ENCODE measurements around the gene CBFA2T2.

Gene CBFA2T2

DNA sequence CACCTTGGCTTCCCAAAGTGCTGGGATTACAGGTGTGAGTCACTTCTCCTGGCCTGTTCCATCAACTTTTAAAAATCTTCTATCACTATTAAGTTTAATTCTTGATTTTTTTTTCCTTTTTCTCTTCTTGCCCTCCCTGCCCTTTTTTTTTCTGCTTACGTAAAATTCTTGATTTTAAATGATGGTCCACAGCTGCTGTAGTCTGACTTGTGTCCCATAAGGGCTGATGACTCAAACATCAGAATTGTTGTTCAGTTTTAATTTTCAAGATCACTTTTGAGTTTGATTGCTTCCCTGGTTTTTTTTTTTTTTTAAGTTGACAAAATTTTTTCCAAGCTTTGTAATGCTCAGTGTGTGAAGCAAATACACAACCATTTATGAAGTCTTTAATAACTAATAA, 61.9 kb downstream of the CBFA2T2 start:
- Histone ChIP-seq H3K27ac (ENCODE audit: low read length) (no peak overlapping the region), H4K20me1 (ENCODE audit: insufficient read depth, low read length) (no peaks in the 10 kb centered on the region; the same call in 1 of the 2 replicates), H3K9ac (ENCODE audit: low read depth, low read length) (no peak overlapping the region), H3K27me3 (ENCODE audit: insufficient read depth, low read length, poor library complexity) (no peaks in the 10 kb centered on the region), H3K4me1 (ENCODE audit: insufficient read depth, low read length) (peaks cover 11% of the 10 kb centered on the region), H3K36me3 (ENCODE audit: insufficient read depth, low read length) (peaks cover 7% of the 10 kb centered on the region; the same call in 1 of the 2 replicates), H3K4me2 (ENCODE audit: insufficient read depth, low read length) (no peak overlapping the region), H3K79me2 (ENCODE audit: insufficient read depth, low read length) (peaks cover 13% of the 10 kb centered on the region), H2AFZ (ENCODE audit: low read depth, low read length) (no peak overlapping the region), H3K9me3 (ENCODE audit: insufficient read depth, low read length, severe bottlenecking) (no peaks in the 10 kb centered on the region), H3K4me3 (ENCODE audit: low read depth in 1 of 2, low read length in 2 of 2) (no peak overlapping the region)
- ATAC-seq (ENCODE audit: insufficient read depth, low read depth) (no peak), DNase-seq (no peak)
- TF ChIP-seq, protein P1, sequence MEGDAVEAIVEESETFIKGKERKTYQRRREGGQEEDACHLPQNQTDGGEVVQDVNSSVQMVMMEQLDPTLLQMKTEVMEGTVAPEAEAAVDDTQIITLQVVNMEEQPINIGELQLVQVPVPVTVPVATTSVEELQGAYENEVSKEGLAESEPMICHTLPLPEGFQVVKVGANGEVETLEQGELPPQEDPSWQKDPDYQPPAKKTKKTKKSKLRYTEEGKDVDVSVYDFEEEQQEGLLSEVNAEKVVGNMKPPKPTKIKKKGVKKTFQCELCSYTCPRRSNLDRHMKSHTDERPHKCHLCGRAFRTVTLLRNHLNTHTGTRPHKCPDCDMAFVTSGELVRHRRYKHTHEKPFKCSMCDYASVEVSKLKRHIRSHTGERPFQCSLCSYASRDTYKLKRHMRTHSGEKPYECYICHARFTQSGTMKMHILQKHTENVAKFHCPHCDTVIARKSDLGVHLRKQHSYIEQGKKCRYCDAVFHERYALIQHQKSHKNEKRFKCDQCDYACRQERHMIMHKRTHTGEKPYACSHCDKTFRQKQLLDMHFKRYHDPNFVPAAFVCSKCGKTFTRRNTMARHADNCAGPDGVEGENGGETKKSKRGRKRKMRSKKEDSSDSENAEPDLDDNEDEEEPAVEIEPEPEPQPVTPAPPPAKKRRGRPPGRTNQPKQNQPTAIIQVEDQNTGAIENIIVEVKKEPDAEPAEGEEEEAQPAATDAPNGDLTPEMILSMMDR (IDR thresholded peaks at IDR 0.05; ENCODE audit: borderline replicate concordance, extremely low read depth, low read length, poor library complexity, severe bottlenecking), result no peak
- no peak for TF ChIP-seq EZH2 (IDR thresholded peaks at IDR 0.05; ENCODE audit: borderline replicate concordance, low read depth, low read length, severe bottlenecking)

DNA sequence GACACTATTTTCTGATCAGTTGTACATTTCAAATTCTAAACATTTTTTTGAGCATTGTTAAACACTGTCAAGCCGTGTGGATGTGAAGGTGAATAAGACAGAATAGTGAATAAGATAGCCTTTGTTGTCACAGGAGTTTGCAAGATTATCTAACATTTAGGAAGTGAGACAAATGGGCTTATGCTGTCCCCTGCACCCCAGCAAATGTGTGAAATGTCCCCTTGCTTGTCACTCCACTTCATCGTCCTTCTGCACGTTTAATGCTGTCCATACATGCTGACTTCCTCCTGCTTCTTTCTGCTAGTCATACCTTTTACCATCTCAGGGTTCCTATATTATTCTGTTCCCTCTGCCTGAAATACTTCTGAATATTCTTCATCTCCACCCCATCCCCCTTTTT, 62.6 kb downstream of the CBFA2T2 start:
- H3K9ac ChIP-seq (ENCODE audit: low read depth, low read length), result no peak overlapping the region
- TF ChIP-seq, protein P1 (IDR thresholded peaks at IDR 0.05; ENCODE audit: borderline replicate concordance, extremely low read depth, low read length, poor library complexity, severe bottlenecking), result no peak
- TF ChIP-seq EZH2 (IDR thresholded peaks at IDR 0.05; ENCODE audit: borderline replicate concordance, low read depth, low read length, severe bottlenecking), result no peak
- H3K4me3 ChIP-seq (ENCODE audit: low read depth in 1 of 2, low read length in 2 of 2), result no peak overlapping the region
- no peak for DNase-seq
- no peak overlapping the region for H3K4me2 ChIP-seq (ENCODE audit: insufficient read depth, low read length)
- H3K4me1 ChIP-seq (ENCODE audit: insufficient read depth, low read length), result peaks cover 11% of the 10 kb centered on the region
- H3K27ac ChIP-seq (ENCODE audit: low read length), result no peak overlapping the region
- no peaks in the 10 kb centered on the region for H3K9me3 ChIP-seq (ENCODE audit: insufficient read depth, low read length, severe bottlenecking)
- no peak overlapping the region for H2AFZ ChIP-seq (ENCODE audit: low read depth, low read length)
- peaks cover 8% of the 10 kb centered on the region for H3K79me2 ChIP-seq (ENCODE audit: insufficient read depth, low read length)
- H3K36me3 ChIP-seq (ENCODE audit: insufficient read depth, low read length), result peaks cover 14% of the 10 kb centered on the region
- H3K27me3 ChIP-seq (ENCODE audit: insufficient read depth, low read length, poor library complexity), result no peaks in the 10 kb centered on the region
- H4K20me1 ChIP-seq (ENCODE audit: insufficient read depth, low read length), result no peaks in the 10 kb centered on the region
- ATAC-seq (ENCODE audit: insufficient read depth, low read depth), result no peak

DNA sequence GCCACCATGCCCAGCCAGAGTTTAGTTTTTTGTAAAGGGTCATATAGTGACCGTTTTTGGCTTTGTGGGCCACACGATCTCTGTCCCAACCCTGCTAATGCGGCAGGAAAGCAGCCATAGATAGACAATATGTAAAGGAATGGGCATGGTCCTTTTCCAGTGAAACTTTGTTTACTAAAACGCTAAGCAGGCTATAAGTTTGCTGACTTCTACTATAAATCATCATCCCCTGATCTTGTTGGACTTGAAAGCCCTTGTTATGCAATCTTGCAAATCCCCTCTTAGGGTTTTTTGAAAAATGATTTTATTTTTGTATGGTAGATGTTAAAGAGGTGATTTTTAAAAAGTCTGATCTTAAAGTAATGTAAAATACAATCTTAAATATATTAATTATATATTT, 63.6 kb downstream of the CBFA2T2 start:
- no peak overlapping the region for H3K4me3 ChIP-seq (ENCODE audit: low read depth in 1 of 2, low read length in 2 of 2)
- no peak overlapping the region for H3K4me2 ChIP-seq (ENCODE audit: insufficient read depth, low read length)
- H3K9ac ChIP-seq (ENCODE audit: low read depth, low read length), result no peak overlapping the region
- H3K27me3 ChIP-seq (ENCODE audit: insufficient read depth, low read length, poor library complexity), result no peaks in the 10 kb centered on the region
- H3K27ac ChIP-seq (ENCODE audit: low read length), result no peak overlapping the region
- H4K20me1 ChIP-seq (ENCODE audit: insufficient read depth, low read length), result no peaks in the 10 kb centered on the region
- H3K4me1 ChIP-seq (ENCODE audit: insufficient read depth, low read length), result peaks cover 11% of the 10 kb centered on the region
- no peak overlapping the region for H2AFZ ChIP-seq (ENCODE audit: low read depth, low read length)
- ATAC-seq (ENCODE audit: insufficient read depth, low read depth) (no peak), DNase-seq (no peak)
- peaks cover 4% of the 10 kb centered on the region for H3K79me2 ChIP-seq (ENCODE audit: insufficient read depth, low read length)
- H3K9me3 ChIP-seq (ENCODE audit: insufficient read depth, low read length, severe bottlenecking), result no peaks in the 10 kb centered on the region
- TF ChIP-seq, protein P1 (IDR thresholded peaks at IDR 0.05; ENCODE audit: borderline replicate concordance, extremely low read depth, low read length, poor library complexity, severe bottlenecking), result no peak
- no peak for TF ChIP-seq EZH2 (IDR thresholded peaks at IDR 0.05; ENCODE audit: borderline replicate concordance, low read depth, low read length, severe bottlenecking)
- H3K36me3 ChIP-seq (ENCODE audit: insufficient read depth, low read length), result peaks cover 23% of the 10 kb centered on the region

Measured in DND-41 (cell line).